OCI-LY7 (cell line): ENCODE results near the gene ATAD3A.

Experiments used
- EZH2phosphoT487 ChIP-seq: fragments of 200-600 bp; sonication (generic); IDR thresholded peaks from 2 replicates; pipeline ENCODE4 v1.6.1; 2018; ENCODE audit warnings: low read depth, borderline replicate concordance, mild to moderate bottlenecking, mixed run types, antibody characterized with exemption, low read length, moderate library complexity, mixed read lengths
- TF ChIP-seq, protein P1 (sequence below): fragments of 200-600 bp; sonication (generic); conservative IDR thresholded peaks from 2 replicates; pipeline ENCODE4 v1.5.1; 2014; ENCODE audit warnings: mild to moderate bottlenecking, antibody characterized with exemption, low read length, moderate library complexity, mixed read lengths

GRCh38 chr1:1527092-1527816 is 15.3 kb downstream of the ATAD3A start:
- TF ChIP-seq, protein P1, sequence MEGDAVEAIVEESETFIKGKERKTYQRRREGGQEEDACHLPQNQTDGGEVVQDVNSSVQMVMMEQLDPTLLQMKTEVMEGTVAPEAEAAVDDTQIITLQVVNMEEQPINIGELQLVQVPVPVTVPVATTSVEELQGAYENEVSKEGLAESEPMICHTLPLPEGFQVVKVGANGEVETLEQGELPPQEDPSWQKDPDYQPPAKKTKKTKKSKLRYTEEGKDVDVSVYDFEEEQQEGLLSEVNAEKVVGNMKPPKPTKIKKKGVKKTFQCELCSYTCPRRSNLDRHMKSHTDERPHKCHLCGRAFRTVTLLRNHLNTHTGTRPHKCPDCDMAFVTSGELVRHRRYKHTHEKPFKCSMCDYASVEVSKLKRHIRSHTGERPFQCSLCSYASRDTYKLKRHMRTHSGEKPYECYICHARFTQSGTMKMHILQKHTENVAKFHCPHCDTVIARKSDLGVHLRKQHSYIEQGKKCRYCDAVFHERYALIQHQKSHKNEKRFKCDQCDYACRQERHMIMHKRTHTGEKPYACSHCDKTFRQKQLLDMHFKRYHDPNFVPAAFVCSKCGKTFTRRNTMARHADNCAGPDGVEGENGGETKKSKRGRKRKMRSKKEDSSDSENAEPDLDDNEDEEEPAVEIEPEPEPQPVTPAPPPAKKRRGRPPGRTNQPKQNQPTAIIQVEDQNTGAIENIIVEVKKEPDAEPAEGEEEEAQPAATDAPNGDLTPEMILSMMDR = no peak
- no peak for TF ChIP-seq EZH2phosphoT487
